ENCODE data around the gene SLC39A8. TPM values are rescaled to one million over a fixed set of nuclear protein-coding genes. Genes with fewer than 3 reads are reported as not detected.
"Not testable (repeated sequence)": the region's sequence is repeated elsewhere in the genome, so short reads cannot be mapped to it uniquely, and the experiment has no call there.

SLC39A8 gene
- total RNA-seq, 1 donor, result 11.2 TPM

- no peaks in the 10 kb centered on the region for H3K36me3 ChIP-seq (ENCODE audit: insufficient read depth, low read length)
- DNase-seq (ENCODE audit: insufficient read length, low spot score, missing footprints), result no peak
- H3K9me3 ChIP-seq (ENCODE audit: low read depth, low read length), result no peaks in the 10 kb centered on the region
- no peak for TF ChIP-seq CTCF (IDR thresholded peaks at IDR 0.05; ENCODE audit: extremely low read depth, low read depth, low read length)
- H3K4me2 ChIP-seq (ENCODE audit: insufficient read depth, low read length), result no peak overlapping the region
- no peaks in the 10 kb centered on the region for H3K79me2 ChIP-seq (ENCODE audit: insufficient read depth, low read length)
- H3K27me3 ChIP-seq (ENCODE audit: insufficient read depth, low read length), result peaks cover 6% of the 10 kb centered on the region
- H3K27ac ChIP-seq (ENCODE audit: low read depth, low read length), result no peak overlapping the region
- H4K20me1 ChIP-seq (ENCODE audit: insufficient read depth, low read length), result no peaks in the 10 kb centered on the region
- H3K4me3 ChIP-seq (ENCODE audit: insufficient read depth, low read length), result no peak overlapping the region
- no peak overlapping the region for H2AFZ ChIP-seq (ENCODE audit: low read length)
- no peaks in the 10 kb centered on the region for H3K4me1 ChIP-seq (ENCODE audit: insufficient read depth, low read length)
Measured at GRCh38 chr4:102358128-102358527, 12.8 kb upstream of the SLC39A8 start.

DNA sequence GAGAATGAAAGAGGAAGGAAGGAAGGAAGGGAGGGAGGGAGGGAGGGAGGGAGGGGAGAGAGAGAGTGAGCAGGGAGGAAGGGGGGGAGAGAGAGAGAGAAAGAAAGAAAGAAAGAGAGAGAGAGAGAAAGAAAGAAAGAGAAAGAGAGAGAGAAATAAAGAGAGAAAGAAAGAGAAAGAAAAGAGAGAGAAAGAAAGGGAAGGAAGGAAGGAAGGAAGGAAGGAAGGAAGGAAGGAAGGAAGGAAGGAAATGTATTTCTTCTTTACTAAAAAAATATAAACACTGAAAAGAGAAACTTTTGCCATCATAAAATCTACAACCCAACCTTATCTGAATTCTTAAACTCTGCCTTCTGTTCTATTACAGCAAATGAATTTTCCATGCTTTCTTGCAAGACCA is 12.4 kb upstream of the SLC39A8 start:
- not testable (repeated sequence) for H3K9me3 ChIP-seq (ENCODE audit: low read depth, low read length); H3K36me3 ChIP-seq (ENCODE audit: insufficient read depth, low read length); H3K27me3 ChIP-seq (ENCODE audit: insufficient read depth, low read length); DNase-seq (ENCODE audit: insufficient read length, low spot score, missing footprints); H2AFZ ChIP-seq (ENCODE audit: low read length); H3K27ac ChIP-seq (ENCODE audit: low read depth, low read length); H3K4me3 ChIP-seq (ENCODE audit: insufficient read depth, low read length); H3K4me1 ChIP-seq (ENCODE audit: insufficient read depth, low read length); H4K20me1 ChIP-seq (ENCODE audit: insufficient read depth, low read length); H3K4me2 ChIP-seq (ENCODE audit: insufficient read depth, low read length); H3K79me2 ChIP-seq (ENCODE audit: insufficient read depth, low read length)

GRCh38 chr4:102356562-102357202 is 11.4 kb upstream of the SLC39A8 start:
- no peak overlapping the region for H3K4me3 ChIP-seq (ENCODE audit: insufficient read depth, low read length)
- no peaks in the 10 kb centered on the region for H3K79me2 ChIP-seq (ENCODE audit: insufficient read depth, low read length)
- H4K20me1 ChIP-seq (ENCODE audit: insufficient read depth, low read length), result no peaks in the 10 kb centered on the region
- no peak for TF ChIP-seq CTCF (IDR thresholded peaks at IDR 0.05; ENCODE audit: extremely low read depth, low read depth, low read length)
- no peak for DNase-seq (ENCODE audit: insufficient read length, low spot score, missing footprints)
- no peaks in the 10 kb centered on the region for H3K36me3 ChIP-seq (ENCODE audit: insufficient read depth, low read length)
- no peaks in the 10 kb centered on the region for H3K4me1 ChIP-seq (ENCODE audit: insufficient read depth, low read length)
- H3K9me3 ChIP-seq (ENCODE audit: low read depth, low read length), result no peaks in the 10 kb centered on the region
- peaks cover 6% of the 10 kb centered on the region for H3K27me3 ChIP-seq (ENCODE audit: insufficient read depth, low read length)
- no peak overlapping the region for H3K27ac ChIP-seq (ENCODE audit: low read depth, low read length)
- no peak overlapping the region for H2AFZ ChIP-seq (ENCODE audit: low read length)
- no peak overlapping the region for H3K4me2 ChIP-seq (ENCODE audit: insufficient read depth, low read length)

DNA sequence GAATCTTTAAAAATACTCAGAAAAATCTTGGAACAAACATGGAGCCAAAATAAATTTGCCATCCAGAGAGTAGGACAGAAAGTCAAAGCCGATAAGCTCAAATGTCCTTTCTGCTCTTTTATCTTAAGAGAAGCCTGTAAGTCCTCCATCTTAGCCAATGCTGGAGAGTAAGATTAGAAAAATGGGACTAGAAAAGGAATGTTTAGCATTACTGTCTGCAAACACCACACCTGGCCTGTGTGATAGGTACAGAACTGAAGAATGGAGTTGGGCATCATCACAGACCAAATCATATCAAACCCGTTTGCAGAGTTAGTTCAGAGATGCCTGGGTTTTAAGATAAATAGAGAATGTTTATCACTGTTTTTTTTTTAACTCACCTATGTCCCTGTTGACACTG is 10.5 kb upstream of the SLC39A8 start:
- H3K27me3 ChIP-seq (ENCODE audit: insufficient read depth, low read length), result peaks cover 6% of the 10 kb centered on the region
- H3K27ac ChIP-seq (ENCODE audit: low read depth, low read length), result no peak overlapping the region
- H3K36me3 ChIP-seq (ENCODE audit: insufficient read depth, low read length), result no peaks in the 10 kb centered on the region
- H3K9me3 ChIP-seq (ENCODE audit: low read depth, low read length), result no peaks in the 10 kb centered on the region
- H4K20me1 ChIP-seq (ENCODE audit: insufficient read depth, low read length), result no peaks in the 10 kb centered on the region
- no peaks in the 10 kb centered on the region for H3K4me1 ChIP-seq (ENCODE audit: insufficient read depth, low read length)
- no peak overlapping the region for H3K4me2 ChIP-seq (ENCODE audit: insufficient read depth, low read length)
- no peak overlapping the region for H2AFZ ChIP-seq (ENCODE audit: low read length)
- H3K79me2 ChIP-seq (ENCODE audit: insufficient read depth, low read length), result no peaks in the 10 kb centered on the region
- no peak for TF ChIP-seq CTCF (IDR thresholded peaks at IDR 0.05; ENCODE audit: extremely low read depth, low read depth, low read length)
- H3K4me3 ChIP-seq (ENCODE audit: insufficient read depth, low read length), result no peak overlapping the region
- no peak for DNase-seq (ENCODE audit: insufficient read length, low spot score, missing footprints)
